HCEC 1CT (cell line): ENCODE data around the gene RTL10.
A peak's percentile ranks its signal among the peaks of the same experiment; 100 is the strongest.

ENCODE experiments used
- DNase-seq: peaks from one replicate; pipeline ENCODE4 v3.0.0-alpha.2; 2017

RTL10 gene

GRCh38 chr22:19859861-19860510 is 5.3 kb upstream of the RTL10 start:
- no peak for DNase-seq

- DNase-seq = no peak
Measured at GRCh38 chr22:19857382-19857781, 2.7 kb upstream of the RTL10 start.

- peak; percentile 58 for DNase-seq
Measured at GRCh38 chr22:19855504-19856409, 1.1 kb upstream of the RTL10 start.

- no peak for DNase-seq
Measured at GRCh38 chr22:19853879-19854777, 546 bp downstream of the RTL10 start.

- no peak for DNase-seq
Measured at GRCh38 chr22:19853058-19853878, 1.4 kb downstream of the RTL10 start.

- DNase-seq = no peak
Measured at GRCh38 chr22:19852177-19852781, 2.4 kb downstream of the RTL10 start.

GRCh38 chr22:19851291-19852176 is 3.1 kb downstream of the RTL10 start:
- no peak for DNase-seq

GRCh38 chr22:19850763-19851109 is 3.9 kb downstream of the RTL10 start:
- DNase-seq = no peak

- DNase-seq = no peak
Measured at GRCh38 chr22:19849835-19850762, 4.6 kb downstream of the RTL10 start.

GRCh38 chr22:19848298-19849224 is 6.1 kb downstream of the RTL10 start:
- DNase-seq = peak; percentile 23

- no peak for DNase-seq
Measured at GRCh38 chr22:19847345-19847632, 7.4 kb downstream of the RTL10 start.

GRCh38 chr22:19846620-19847344 is 7.9 kb downstream of the RTL10 start:
- no peak for DNase-seq

- DNase-seq = no peak
Measured at GRCh38 chr22:19845054-19845722, 9.5 kb downstream of the RTL10 start.

GRCh38 chr22:19844377-19845053 is 10.2 kb downstream of the RTL10 start:
- no peak for DNase-seq

- no peak for DNase-seq
Measured at GRCh38 chr22:19843857-19844376, 10.8 kb downstream of the RTL10 start.

GRCh38 chr22:19843107-19843856 is 11.4 kb downstream of the RTL10 start:
- DNase-seq = no peak
